GM12865 (cell line): Measurements from ENCODE around the gene TBC1D22A.

Source experiments
- DNase-seq: peaks from one replicate; pipeline ENCODE4 v3.0.0; 2010; ENCODE audit warnings: low read depth
- H3K4me3 ChIP-seq: 2 replicates; pipeline ENCODE4 v1.5.1; 2011; ENCODE audit warnings: mild to moderate bottlenecking, low read depth, low read length, control low read depth
- CTCF ChIP-seq: IDR thresholded peaks from 2 replicates; pipeline ENCODE4 v1.5.1; 2011; ENCODE audit warnings: low read length, control low read depth, low read depth, inconsistent platforms; ENCODE audit not compliant: insufficient read depth; ENCODE audit errors: missing control alignments

TBC1D22A gene

GRCh38 chr22:47066616-47066905 is 304.1 kb downstream of the TBC1D22A start:
- TF ChIP-seq CTCF: no peak
- H3K4me3 ChIP-seq: no peak overlapping the region
- no peak for DNase-seq

- TF ChIP-seq CTCF: no peak
- no peak overlapping the region for H3K4me3 ChIP-seq
- no peak for DNase-seq
Measured at GRCh38 chr22:47067321-47067890, 305.0 kb downstream of the TBC1D22A start.

DNA sequence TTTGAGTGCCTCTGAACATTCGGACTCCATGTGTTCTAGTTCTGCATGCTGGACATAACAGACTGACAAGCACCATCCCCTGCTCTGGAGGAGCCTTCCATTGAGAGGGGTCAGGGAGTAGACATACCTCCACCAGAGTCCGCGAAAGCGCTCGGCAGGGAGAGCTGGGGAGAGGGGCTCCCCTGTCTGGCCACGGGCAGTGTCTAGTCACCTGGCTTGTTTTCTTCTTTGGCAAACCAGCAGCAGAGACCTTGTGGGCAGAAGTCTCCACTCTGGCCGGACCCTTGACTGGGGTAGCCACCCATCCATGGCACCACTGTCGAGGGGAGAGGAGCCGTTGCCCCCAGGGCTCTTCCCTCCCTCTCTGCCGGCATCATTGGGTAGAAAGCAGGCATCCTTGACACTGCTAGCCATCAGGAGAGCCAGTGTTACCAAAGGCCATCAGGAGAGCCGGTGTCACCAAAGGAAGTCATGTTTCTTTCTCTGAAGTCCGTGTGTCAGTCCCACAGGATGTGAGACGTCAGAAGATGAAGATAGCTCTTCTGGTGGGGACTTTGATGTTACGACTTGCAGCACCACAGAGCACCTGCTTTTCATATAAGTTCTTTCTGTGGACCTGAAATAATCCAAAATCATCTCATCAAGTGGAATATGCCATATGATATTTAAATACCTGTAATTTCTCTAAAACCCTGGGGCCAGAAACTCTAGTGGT is 305.6 kb downstream of the TBC1D22A start:
- DNase-seq: no peak
- TF ChIP-seq CTCF: no peak
- no peak overlapping the region for H3K4me3 ChIP-seq

DNA sequence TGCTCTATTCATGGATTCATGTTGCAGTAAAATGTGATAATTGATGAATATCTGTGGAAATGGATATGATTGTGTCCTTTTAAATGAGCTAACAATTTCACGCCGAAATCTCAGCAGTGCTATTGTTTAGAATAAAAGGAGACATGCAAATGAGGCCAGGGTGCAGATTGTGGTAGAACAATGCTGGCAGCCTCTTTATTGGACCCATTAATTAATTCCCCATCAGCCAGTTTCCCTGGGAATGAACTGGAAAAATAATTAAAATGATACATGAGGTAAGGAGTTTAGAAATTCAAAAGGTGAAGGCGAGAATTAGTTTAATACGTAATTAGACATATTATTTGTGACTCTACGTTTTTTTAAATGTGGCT is 306.2 kb downstream of the TBC1D22A start:
- no peak overlapping the region for H3K4me3 ChIP-seq
- TF ChIP-seq CTCF: no peak
- DNase-seq: no peak

GRCh38 chr22:47069270-47069669 is 306.8 kb downstream of the TBC1D22A start:
- TF ChIP-seq CTCF: no peak
- DNase-seq: no peak
- H3K4me3 ChIP-seq: no peak overlapping the region

DNA sequence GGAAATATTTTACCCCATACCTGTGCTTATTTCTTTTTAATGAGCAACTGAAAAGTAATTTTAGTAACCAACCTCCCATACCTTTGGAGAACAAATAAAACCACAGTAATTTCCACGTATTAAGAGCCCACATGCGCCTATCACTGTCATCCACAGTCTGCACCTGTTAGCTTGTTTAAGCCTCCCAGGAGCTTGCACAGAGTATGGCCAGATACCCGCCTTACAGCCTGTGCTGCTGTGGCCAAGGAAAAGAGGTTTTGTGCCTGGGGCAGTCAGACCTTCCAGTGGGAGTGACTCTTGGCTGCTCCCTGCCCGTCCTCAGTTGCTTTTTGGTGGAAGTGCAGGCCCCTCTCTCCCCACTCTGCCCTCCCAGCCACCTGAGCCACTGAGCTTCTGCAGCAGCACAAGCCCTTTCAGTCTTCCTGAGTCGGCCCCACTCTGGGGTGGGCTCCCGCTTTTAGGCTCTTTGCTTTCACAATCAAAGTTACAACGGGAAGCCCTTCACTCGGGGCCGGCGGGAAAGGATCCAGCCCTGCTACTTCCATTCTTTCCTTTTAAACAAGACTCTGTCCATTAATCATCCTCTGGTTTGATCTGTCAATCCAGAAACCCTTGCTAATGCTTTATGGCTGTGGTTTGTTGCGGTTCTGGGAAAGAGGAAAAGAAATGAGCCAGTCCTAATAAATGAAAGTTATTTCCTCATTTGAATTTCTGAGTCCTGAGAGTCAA is 308.8 kb downstream of the TBC1D22A start:
- no peak for DNase-seq
- no peak for TF ChIP-seq CTCF
- H3K4me3 ChIP-seq: no peak overlapping the region
